T-helper 1 cell treated with Interleukin-12 subunit alpha and Interleukin-12 subunit beta and Interleukin-4 antibody, amounts not matched to agents 30 ng/mL and 1 ng/mL, for 36 hours (primary cell): Measurements from ENCODE around the gene OR51L1. TPM values are rescaled to one million over a fixed set of nuclear protein-coding genes. Genes with fewer than 3 reads are reported as not detected.

Source experiments
- intact Hi-C: fragments of 100-400 bp; cut with micrococcal nuclease; formaldehyde crosslinking; loops from one replicate; pipeline ENCODE4 v1.15.1; 2024
- total RNA-seq: library from RNA; stranded (reverse); gene quantifications from 2 replicates; pipeline ENCODE4 v1.2.3, GENCODE V29; 2022

Gene OR51L1
- total RNA-seq, 1 donor from 2014 or later, result not detected

- intact Hi-C loops, result no loop called here
Measured at GRCh38 chr11:5046226-5046625, 51.6 kb downstream of the OR51L1 start, which contains the start of gene OR52J3. Gene OR52J3 (plus strand): TSS chr11:5046526. CDS start chr11:5046526, 0 bp downstream.

GRCh38 chr11:5046754-5047330, 52.2 kb downstream of the OR51L1 start:
- intact Hi-C loops, result no loop called here

Other genes with a start within 250 kb of the OR51L1 start
- gene OR51F1, start 224.9 kb upstream of the OR51L1 start, total RNA-seq, result not detected in 2 replicates
- gene OR52R1, start 190.5 kb upstream of the OR51L1 start, total RNA-seq, result not detected in 2 replicates
- not detected in 2 replicates for gene OR51F2, start 173.5 kb upstream of the OR51L1 start, total RNA-seq
- gene OR51S1, start 145.6 kb upstream of the OR51L1 start, total RNA-seq, result not detected in 2 replicates
- not detected in 2 replicates for gene OR51T1, start 113.0 kb upstream of the OR51L1 start, total RNA-seq
- not detected in 2 replicates for gene OR51A7, start 91.1 kb upstream of the OR51L1 start, total RNA-seq
- not detected in 2 replicates for gene OR51G2, start 75.5 kb upstream of the OR51L1 start, total RNA-seq
- gene OR51G1, start 70.5 kb upstream of the OR51L1 start, total RNA-seq, result not detected in 2 replicates
- gene OR51A4, start 47.2 kb upstream of the OR51L1 start, total RNA-seq, result not detected in 2 replicates
- gene OR51A2, start 39.1 kb upstream of the OR51L1 start, total RNA-seq, result not detected in 2 replicates
- not detected in 2 replicates for gene OR52J3, start 51.7 kb downstream of the OR51L1 start, total RNA-seq
- gene OR52E2, start 64.8 kb downstream of the OR51L1 start, total RNA-seq, result not detected in 2 replicates
- not detected in 2 replicates for gene OR52E1, start 74.7 kb downstream of the OR51L1 start, total RNA-seq
- not detected in 2 replicates for gene OR52A5, start 143.5 kb downstream of the OR51L1 start, total RNA-seq
- not detected in 2 replicates for gene OR52A1, start 159.9 kb downstream of the OR51L1 start, total RNA-seq
- gene OR51V1, start 205.8 kb downstream of the OR51L1 start, total RNA-seq, result not detected in 2 replicates
- gene HBB, start 232.2 kb downstream of the OR51L1 start, total RNA-seq, result not detected in 2 replicates
- gene HBD, start 239.6 kb downstream of the OR51L1 start, total RNA-seq, result not detected in 2 replicates